Astrocyte (in vitro differentiated cells and primary cell): ENCODE results near the gene IDUA. TPM values are rescaled to one million over a fixed set of nuclear protein-coding genes. Genes with fewer than 3 reads are reported as not detected.
A peak's percentile ranks its signal among the peaks of the same experiment; 100 is the strongest.

Experiments used
- DNase-seq: peaks from one replicate; pipeline ENCODE4 v3.0.0-alpha.2; 2010; ENCODE audit warnings: low read depth
- FAIRE-seq: peaks from 2 replicates; lab custom pipeline; 2011; peaks lifted over from hg19 to GRCh38; lab: Jason Lieb, UNC
- H2AFZ ChIP-seq: 2 replicates; pipeline ENCODE4 v1.6.0; 2012; ENCODE audit warnings: low read depth, low read length, inconsistent platforms
- H3K27ac ChIP-seq: 2 replicates; pipeline ENCODE4 v1.5.1; 2011; ENCODE audit warnings: low read depth, low read length, inconsistent platforms
- H3K27me3 ChIP-seq: 2 replicates; pipeline ENCODE4 v1.6.0; 2011; ENCODE audit warnings: low read length, inconsistent platforms; ENCODE audit not compliant: insufficient read depth
- H3K36me3 ChIP-seq: 2 replicates; pipeline ENCODE4 v1.5.1; 2011; ENCODE audit warnings: low read length, inconsistent platforms; ENCODE audit not compliant: insufficient read depth
- H3K4me1 ChIP-seq: 2 replicates; pipeline ENCODE4 v1.5.1; 2011; ENCODE audit warnings: low read length, inconsistent platforms; ENCODE audit not compliant: insufficient read depth
- H3K4me2 ChIP-seq: 2 replicates; pipeline ENCODE4 v1.6.0; 2012; ENCODE audit warnings: low read length, inconsistent platforms
- H3K4me3 ChIP-seq: 2 replicates; pipeline ENCODE4 v1.5.1; 2011; ENCODE audit warnings: low read depth, mild to moderate bottlenecking, low read length, inconsistent platforms; ENCODE audit not compliant: insufficient read depth
- H3K79me2 ChIP-seq: 2 replicates; pipeline ENCODE4 v1.6.0; 2012; ENCODE audit warnings: mild to moderate bottlenecking, low read length, inconsistent platforms; ENCODE audit not compliant: insufficient read depth
- H3K9ac ChIP-seq: 2 replicates; pipeline ENCODE4 v1.6.0; 2012; ENCODE audit warnings: mild to moderate bottlenecking, low read length, inconsistent platforms
- H3K9me3 ChIP-seq: 2 replicates; pipeline ENCODE4 v1.5.1; 2012; ENCODE audit warnings: low read depth, mild to moderate bottlenecking, low read length, inconsistent platforms; ENCODE audit not compliant: insufficient read depth
- H4K20me1 ChIP-seq: 2 replicates; pipeline ENCODE4 v1.6.0; 2012; ENCODE audit warnings: low read length, inconsistent platforms; ENCODE audit not compliant: insufficient read depth
- H3K27ac Mint-ChIP-seq: one replicate; pipeline ENCODE4 v1.8.0; 2021; ENCODE audit warnings: mild to moderate bottlenecking, mixed read lengths; ENCODE audit not compliant: unreplicated experiment
- H3K27me3 Mint-ChIP-seq: one replicate; pipeline ENCODE4 v1.8.0; 2021; ENCODE audit warnings: low read depth, mixed read lengths; ENCODE audit not compliant: unreplicated experiment
- H3K36me3 Mint-ChIP-seq: one replicate; pipeline ENCODE4 v1.8.0; 2021; ENCODE audit warnings: low read depth, mixed read lengths; ENCODE audit not compliant: unreplicated experiment
- H3K4me1 Mint-ChIP-seq: one replicate; pipeline ENCODE4 v1.8.0; 2021; ENCODE audit warnings: low read depth, mixed read lengths; ENCODE audit not compliant: unreplicated experiment
- H3K4me3 Mint-ChIP-seq: one replicate; pipeline ENCODE4 v1.8.0; 2021; ENCODE audit warnings: mild to moderate bottlenecking, moderate library complexity, mixed read lengths; ENCODE audit not compliant: unreplicated experiment
- H3K9me3 Mint-ChIP-seq: one replicate; pipeline ENCODE4 v1.8.0; 2021; ENCODE audit warnings: mild to moderate bottlenecking, mixed read lengths; ENCODE audit not compliant: unreplicated experiment
- EZH2 ChIP-seq: IDR thresholded peaks from 2 replicates; pipeline ENCODE4 v1.6.1; 2012; ENCODE audit warnings: mild to moderate bottlenecking, low read length, inconsistent platforms; ENCODE audit not compliant: insufficient read depth
- total RNA-seq: library from RNA; stranded (reverse); gene quantifications from 2 replicates; pipeline ENCODE4 v1.2.1, GENCODE V29; 2021
- TF ChIP-seq, protein P1 (sequence below): IDR thresholded peaks from 2 replicates; pipeline ENCODE4 v1.5.1; 2011; ENCODE audit warnings: low read depth, mild to moderate bottlenecking, inconsistent platforms, low read length, moderate library complexity; ENCODE audit not compliant: insufficient read depth

IDUA gene
- total RNA-seq, 1 donor from 2014 or later, result 20.5 TPM

DNA sequence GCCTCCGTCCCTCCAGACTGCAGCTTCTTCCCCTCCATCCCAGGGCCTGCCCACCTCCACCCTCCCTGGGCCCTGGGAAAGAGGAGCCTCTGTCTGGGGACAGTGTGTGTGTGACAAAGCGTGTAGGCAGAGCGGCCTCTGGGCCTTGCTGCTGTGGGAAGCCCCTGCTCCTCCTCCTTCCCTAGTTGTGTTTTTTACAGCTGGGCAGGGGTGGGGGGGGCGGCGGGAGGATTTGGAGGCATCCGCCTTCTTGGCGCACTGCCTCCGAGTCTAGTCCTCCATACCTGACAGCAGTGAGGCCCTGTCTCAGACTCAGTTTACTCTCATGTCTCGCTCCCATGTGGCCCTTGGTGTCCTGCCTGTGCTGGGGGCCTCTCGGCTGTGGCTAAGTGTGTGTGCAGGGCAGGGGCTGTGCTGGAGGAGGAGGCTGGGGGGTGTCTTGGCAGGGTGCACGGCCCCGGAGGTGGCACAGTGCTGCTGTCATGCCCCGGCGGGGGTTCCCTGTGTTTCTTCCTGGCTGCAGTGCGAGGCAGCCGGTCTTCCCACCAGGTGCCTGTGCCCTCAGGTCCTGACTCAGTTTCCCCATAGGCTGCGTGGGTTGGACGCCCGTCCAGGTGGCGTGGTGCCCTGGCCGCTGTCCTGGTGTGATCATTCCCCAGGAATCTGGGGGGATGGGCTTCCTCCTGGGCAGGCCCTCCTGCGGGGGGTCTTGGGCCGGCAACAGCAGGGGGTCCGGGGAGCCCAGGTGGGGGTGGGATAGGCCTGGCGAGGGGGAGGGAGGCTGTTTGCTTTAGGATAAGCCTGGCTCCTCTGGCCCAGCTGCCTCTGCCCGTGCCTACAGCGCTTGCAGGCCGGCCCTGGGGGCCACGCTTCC is 31.5 kb downstream of the IDUA start:
- H3K79me2 ChIP-seq, result peaks cover 58% of the 10 kb centered on the region
- H4K20me1 ChIP-seq, result peaks cover 71% of the 10 kb centered on the region
- Mint-ChIP-seq H3K36me3 (peaks cover 2% of the 10 kb centered on the region), H3K27ac (no peak overlapping the region), H3K9me3 (no peaks in the 10 kb centered on the region), H3K27me3 (no peaks in the 10 kb centered on the region), H3K4me1 (peaks cover 2% of the 10 kb centered on the region), H3K4me3 (no peak overlapping the region)
- H3K4me2 ChIP-seq, result peak overlapping the region; percentile 42
- H3K27ac ChIP-seq, result no peak overlapping the region
- H3K27me3 ChIP-seq, result no peaks in the 10 kb centered on the region
- no peak for FAIRE-seq
- no peaks in the 10 kb centered on the region for H3K9me3 ChIP-seq
- H3K36me3 ChIP-seq, result no peaks in the 10 kb centered on the region
- TF ChIP-seq, protein P1, sequence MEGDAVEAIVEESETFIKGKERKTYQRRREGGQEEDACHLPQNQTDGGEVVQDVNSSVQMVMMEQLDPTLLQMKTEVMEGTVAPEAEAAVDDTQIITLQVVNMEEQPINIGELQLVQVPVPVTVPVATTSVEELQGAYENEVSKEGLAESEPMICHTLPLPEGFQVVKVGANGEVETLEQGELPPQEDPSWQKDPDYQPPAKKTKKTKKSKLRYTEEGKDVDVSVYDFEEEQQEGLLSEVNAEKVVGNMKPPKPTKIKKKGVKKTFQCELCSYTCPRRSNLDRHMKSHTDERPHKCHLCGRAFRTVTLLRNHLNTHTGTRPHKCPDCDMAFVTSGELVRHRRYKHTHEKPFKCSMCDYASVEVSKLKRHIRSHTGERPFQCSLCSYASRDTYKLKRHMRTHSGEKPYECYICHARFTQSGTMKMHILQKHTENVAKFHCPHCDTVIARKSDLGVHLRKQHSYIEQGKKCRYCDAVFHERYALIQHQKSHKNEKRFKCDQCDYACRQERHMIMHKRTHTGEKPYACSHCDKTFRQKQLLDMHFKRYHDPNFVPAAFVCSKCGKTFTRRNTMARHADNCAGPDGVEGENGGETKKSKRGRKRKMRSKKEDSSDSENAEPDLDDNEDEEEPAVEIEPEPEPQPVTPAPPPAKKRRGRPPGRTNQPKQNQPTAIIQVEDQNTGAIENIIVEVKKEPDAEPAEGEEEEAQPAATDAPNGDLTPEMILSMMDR, result no peak
- no peak for TF ChIP-seq EZH2
- H3K9ac ChIP-seq, result no peak overlapping the region
- DNase-seq, result no peak
- H3K4me1 ChIP-seq, result peaks cover 28% of the 10 kb centered on the region
- H3K4me3 ChIP-seq, result no peak overlapping the region
- H2AFZ ChIP-seq, result no peak overlapping the region

DNA sequence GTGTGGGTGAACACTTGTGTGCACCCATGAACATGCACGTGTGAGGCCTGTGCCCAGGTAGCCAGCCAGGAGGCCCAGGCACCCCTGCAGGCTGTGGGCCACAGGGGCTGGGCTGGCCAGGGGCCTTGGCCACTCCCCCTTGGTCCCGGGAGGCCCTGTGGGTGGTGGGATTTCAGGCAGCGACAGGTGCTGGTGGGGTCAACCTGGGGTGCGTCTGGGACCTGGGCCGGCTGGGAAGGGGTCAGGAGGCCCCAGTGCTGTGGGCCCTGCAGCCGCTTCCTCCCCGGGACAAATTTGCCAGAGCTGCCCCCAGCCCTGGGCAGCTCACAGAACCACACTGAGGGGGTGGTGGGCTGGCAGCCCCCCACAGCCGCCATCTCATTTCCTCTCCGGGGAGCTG is 32.5 kb downstream of the IDUA start:
- no peak overlapping the region for H3K27ac Mint-ChIP-seq
- H4K20me1 ChIP-seq, result peaks cover 61% of the 10 kb centered on the region
- H3K4me1 ChIP-seq, result peaks cover 28% of the 10 kb centered on the region
- H3K4me1 Mint-ChIP-seq, result no peaks in the 10 kb centered on the region
- H3K9me3 ChIP-seq, result no peaks in the 10 kb centered on the region
- no peak overlapping the region for H3K27ac ChIP-seq
- no peaks in the 10 kb centered on the region for H3K27me3 Mint-ChIP-seq
- H3K36me3 Mint-ChIP-seq, result no peaks in the 10 kb centered on the region
- H3K36me3 ChIP-seq, result no peaks in the 10 kb centered on the region
- H3K27me3 ChIP-seq, result no peaks in the 10 kb centered on the region
- H3K4me3 ChIP-seq, result no peak overlapping the region
- peaks cover 50% of the 10 kb centered on the region for H3K79me2 ChIP-seq
- peak overlapping the region; percentile 42 for H3K4me2 ChIP-seq
- no peaks in the 10 kb centered on the region for H3K9me3 Mint-ChIP-seq
- no peak overlapping the region for H2AFZ ChIP-seq
- no peak overlapping the region for H3K4me3 Mint-ChIP-seq
- TF ChIP-seq EZH2, result no peak
- TF ChIP-seq, protein P1, result no peak
- FAIRE-seq (no peak), DNase-seq (no peak)
- no peak overlapping the region for H3K9ac ChIP-seq
